ENCODE measurements around the gene TBCE. TPM values are rescaled to one million over a fixed set of nuclear protein-coding genes. Genes with fewer than 3 reads are reported as not detected.

TBCE gene
- total RNA-seq, 1 experiment from 2014 or later: 20.8 TPM

DNA sequence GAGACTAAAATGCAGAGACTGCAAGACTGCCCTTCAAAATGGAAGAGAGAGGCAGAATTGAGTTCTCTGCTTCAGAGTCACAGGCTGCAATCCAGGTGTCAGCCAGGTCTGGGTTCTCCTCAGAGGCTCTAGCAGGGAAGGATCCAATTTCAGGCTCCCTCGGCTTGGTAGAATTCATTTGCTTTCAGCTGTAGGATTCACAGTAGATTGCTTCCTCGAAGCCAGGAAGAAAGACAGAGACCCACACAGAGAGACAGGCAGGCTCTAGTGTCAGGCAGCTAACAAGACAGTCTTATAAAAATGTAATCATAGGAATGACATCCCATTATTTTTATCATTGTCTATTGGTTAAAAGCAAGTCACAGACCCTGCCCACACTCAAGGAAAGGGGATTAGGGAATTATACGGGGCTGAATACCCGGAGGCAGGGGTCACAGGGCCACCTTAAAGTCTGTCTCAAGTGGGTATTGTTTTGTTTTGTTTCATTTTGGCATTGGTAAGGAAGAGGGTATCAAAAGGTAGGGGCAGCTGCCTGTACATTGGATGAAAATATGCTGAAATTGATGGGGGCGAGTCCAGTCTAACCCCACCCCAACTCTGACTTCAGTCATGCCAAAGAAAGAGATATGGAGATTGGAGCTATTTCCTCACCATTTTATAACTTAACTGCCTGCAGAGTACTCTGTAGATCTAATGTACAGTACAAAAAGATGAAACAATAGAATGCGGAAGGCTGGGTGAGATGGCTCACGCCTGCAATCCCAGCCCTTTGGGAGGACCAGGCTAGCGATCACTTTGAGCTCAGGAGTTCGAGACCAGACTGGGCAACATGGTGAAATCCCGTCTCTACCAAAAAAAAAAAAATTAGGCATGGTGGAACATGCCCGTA, 9.5 kb upstream of the TBCE start:
- TF ChIP-seq SIN3A (IDR thresholded peaks at IDR 0.05; ENCODE audit: low read depth) (no peak), EZH2phosphoT487 (IDR thresholded peaks at IDR 0.05; ENCODE audit: borderline replicate concordance) (no peak), SRF (IDR thresholded peaks at IDR 0.05; ENCODE audit: low read depth) (no peak), SP1 (IDR thresholded peaks at IDR 0.05; ENCODE audit: low read depth) (no peak), CBX3 (IDR thresholded peaks at IDR 0.05; ENCODE audit: low read depth) (no peak), POLR2AphosphoS5 (IDR thresholded peaks at IDR 0.05; ENCODE audit: low read depth, low read length) (no peak), ELF1 (IDR thresholded peaks at IDR 0.05; ENCODE audit: borderline replicate concordance, low read depth) (no peak), FOSL1 (IDR thresholded peaks at IDR 0.05; ENCODE audit: low read depth) (no peak), JUND (IDR thresholded peaks at IDR 0.05) (no peak)
- TF ChIP-seq, protein P1, sequence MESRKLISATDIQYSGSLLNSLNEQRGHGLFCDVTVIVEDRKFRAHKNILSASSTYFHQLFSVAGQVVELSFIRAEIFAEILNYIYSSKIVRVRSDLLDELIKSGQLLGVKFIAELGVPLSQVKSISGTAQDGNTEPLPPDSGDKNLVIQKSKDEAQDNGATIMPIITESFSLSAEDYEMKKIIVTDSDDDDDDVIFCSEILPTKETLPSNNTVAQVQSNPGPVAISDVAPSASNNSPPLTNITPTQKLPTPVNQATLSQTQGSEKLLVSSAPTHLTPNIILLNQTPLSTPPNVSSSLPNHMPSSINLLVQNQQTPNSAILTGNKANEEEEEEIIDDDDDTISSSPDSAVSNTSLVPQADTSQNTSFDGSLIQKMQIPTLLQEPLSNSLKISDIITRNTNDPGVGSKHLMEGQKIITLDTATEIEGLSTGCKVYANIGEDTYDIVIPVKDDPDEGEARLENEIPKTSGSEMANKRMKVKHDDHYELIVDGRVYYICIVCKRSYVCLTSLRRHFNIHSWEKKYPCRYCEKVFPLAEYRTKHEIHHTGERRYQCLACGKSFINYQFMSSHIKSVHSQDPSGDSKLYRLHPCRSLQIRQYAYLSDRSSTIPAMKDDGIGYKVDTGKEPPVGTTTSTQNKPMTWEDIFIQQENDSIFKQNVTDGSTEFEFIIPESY (IDR thresholded peaks at IDR 0.05; ENCODE audit: extremely low read depth, insufficient replicate concordance, low read length): no peak
- BruUV-seq (replicated peaks): no TSS peak
- H2AFZ ChIP-seq (ENCODE audit: low read depth, low read length, poor library complexity, severe bottlenecking): no peak overlapping the region
- H3K4me3 ChIP-seq (replicated peaks in 1 of 2; ENCODE audit: low read depth in 1 of 2, low read length in 2 of 2): no peak overlapping the region
- H3K36me3 ChIP-seq (ENCODE audit: control insufficient read depth in 1 of 2, insufficient read depth in 2 of 2, low read length in 2 of 2): no peaks in the 10 kb centered on the region
- ChIA-PET RAD21 (ENCODE audit: low non-redundant PET in 1 of 2, low total read pairs in 2 of 2, uncharacterized antibody in 2 of 2, unreplicated experiment in 2 of 2) (no interaction called here), POLR2A (interaction anchor here (0.7 to 1.0 kb wide), 2 partner anchors 10 to 37 kb away, joined by 3 read pairs; partner anchors contain the start of gene TBCE), CTCF (no interaction called here)
- no peaks in the 10 kb centered on the region for H4K20me1 ChIP-seq (ENCODE audit: insufficient read depth)
- no peak overlapping the region for H3K9ac ChIP-seq (ENCODE audit: low read length)
- H3K9me2 ChIP-seq (ENCODE audit: insufficient read depth): no peaks in the 10 kb centered on the region
- DNase-seq (ENCODE audit: low read depth, low spot score) (no peak), ATAC-seq (no peak)
- no peak overlapping the region for H3K27ac ChIP-seq (ENCODE audit: low read depth, low read length)
- H3K9me3 ChIP-seq (ENCODE audit: control insufficient read depth in 1 of 2, insufficient read depth in 1 of 2, low read depth in 1 of 2, low read length in 2 of 2): no peaks in the 10 kb centered on the region
- H3K4me1 ChIP-seq (ENCODE audit: control insufficient read depth in 1 of 2, insufficient read depth in 2 of 2, low read length in 2 of 2): no peaks in the 10 kb centered on the region
- intact Hi-C loops (cut with micrococcal nuclease): no loop called here
- H3K4me2 ChIP-seq (ENCODE audit: low read length): no peak overlapping the region
- no peaks in the 10 kb centered on the region for H3K27me3 ChIP-seq (ENCODE audit: insufficient read depth, low read length)
- no peaks in the 10 kb centered on the region for H3K79me2 ChIP-seq (ENCODE audit: insufficient read depth, low read length)

Measured in HCT116 (cell line).